ENCODE results near the gene TADA1.

TADA1 gene

DNA sequence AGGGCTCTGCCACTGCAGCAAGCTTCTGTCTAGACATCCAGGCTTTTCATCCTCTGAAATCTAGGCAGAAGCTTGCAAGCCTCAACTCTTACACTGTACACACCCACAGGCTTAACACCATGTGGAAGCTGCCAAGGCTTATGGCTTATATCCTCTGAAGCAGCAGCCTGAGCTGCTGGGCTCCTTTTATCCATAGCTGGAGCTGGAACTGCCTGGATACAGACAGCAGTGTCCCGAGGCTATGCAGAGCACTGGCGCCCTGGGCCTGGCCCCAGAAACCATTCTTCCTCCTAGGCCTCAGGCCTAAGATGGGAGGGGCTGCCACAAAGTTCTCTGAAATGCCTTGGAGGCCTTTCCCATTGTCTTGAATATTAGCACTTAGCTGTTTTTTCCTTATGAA, 56.1 kb downstream of the TADA1 start:
- Histone ChIP-seq H3K27me3 (ENCODE audit: insufficient read depth, low read length, poor library complexity) (peaks cover 4% of the 10 kb centered on the region), H3K27ac (ENCODE audit: low read length) (no peak overlapping the region), H4K20me1 (ENCODE audit: insufficient read depth, low read length) (no peaks in the 10 kb centered on the region), H3K4me1 (ENCODE audit: insufficient read depth, low read length) (no peaks in the 10 kb centered on the region), H2AFZ (ENCODE audit: low read depth, low read length) (no peak overlapping the region), H3K9me3 (ENCODE audit: insufficient read depth, low read length, severe bottlenecking) (peaks cover 12% of the 10 kb centered on the region), H3K9ac (ENCODE audit: low read depth, low read length) (no peak overlapping the region), H3K4me3 (ENCODE audit: low read depth in 1 of 2, low read length in 2 of 2) (no peak overlapping the region), H3K4me2 (ENCODE audit: insufficient read depth, low read length) (no peak overlapping the region), H3K36me3 (ENCODE audit: insufficient read depth, low read length) (no peaks in the 10 kb centered on the region), H3K79me2 (ENCODE audit: insufficient read depth, low read length) (no peaks in the 10 kb centered on the region)
- no peak for DNase-seq
- ATAC-seq (ENCODE audit: insufficient read depth, low read depth): no peak
- TF ChIP-seq EZH2 (IDR thresholded peaks at IDR 0.05; ENCODE audit: borderline replicate concordance, low read depth, low read length, severe bottlenecking): no peak
- TF ChIP-seq, protein P1, sequence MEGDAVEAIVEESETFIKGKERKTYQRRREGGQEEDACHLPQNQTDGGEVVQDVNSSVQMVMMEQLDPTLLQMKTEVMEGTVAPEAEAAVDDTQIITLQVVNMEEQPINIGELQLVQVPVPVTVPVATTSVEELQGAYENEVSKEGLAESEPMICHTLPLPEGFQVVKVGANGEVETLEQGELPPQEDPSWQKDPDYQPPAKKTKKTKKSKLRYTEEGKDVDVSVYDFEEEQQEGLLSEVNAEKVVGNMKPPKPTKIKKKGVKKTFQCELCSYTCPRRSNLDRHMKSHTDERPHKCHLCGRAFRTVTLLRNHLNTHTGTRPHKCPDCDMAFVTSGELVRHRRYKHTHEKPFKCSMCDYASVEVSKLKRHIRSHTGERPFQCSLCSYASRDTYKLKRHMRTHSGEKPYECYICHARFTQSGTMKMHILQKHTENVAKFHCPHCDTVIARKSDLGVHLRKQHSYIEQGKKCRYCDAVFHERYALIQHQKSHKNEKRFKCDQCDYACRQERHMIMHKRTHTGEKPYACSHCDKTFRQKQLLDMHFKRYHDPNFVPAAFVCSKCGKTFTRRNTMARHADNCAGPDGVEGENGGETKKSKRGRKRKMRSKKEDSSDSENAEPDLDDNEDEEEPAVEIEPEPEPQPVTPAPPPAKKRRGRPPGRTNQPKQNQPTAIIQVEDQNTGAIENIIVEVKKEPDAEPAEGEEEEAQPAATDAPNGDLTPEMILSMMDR (IDR thresholded peaks at IDR 0.05; ENCODE audit: borderline replicate concordance, extremely low read depth, low read length, poor library complexity, severe bottlenecking): no peak

DNA sequence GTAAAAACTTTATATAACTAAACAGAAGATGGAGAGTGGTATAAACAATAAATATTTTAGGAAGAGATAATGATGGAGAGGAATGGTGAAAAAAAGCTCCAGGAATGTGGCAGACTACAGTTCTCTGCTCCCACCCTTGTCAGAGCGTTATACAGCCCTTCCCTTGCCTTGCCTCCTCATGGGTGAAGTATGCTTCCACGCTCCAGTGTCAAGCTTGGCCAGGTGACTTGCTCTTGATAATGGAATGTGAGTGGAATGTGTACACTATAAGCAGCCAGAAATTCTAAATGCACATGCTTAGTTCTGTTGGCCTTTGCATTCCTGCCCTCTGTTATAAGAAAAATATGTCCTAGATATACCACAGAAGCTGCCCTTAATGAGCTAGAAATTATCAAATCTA, 61.5 kb downstream of the TADA1 start:
- Histone ChIP-seq H3K27ac (ENCODE audit: low read length) (no peak overlapping the region), H4K20me1 (ENCODE audit: insufficient read depth, low read length) (no peaks in the 10 kb centered on the region), H2AFZ (ENCODE audit: low read depth, low read length) (no peak overlapping the region), H3K27me3 (ENCODE audit: insufficient read depth, low read length, poor library complexity) (peaks cover 19% of the 10 kb centered on the region), H3K4me1 (ENCODE audit: insufficient read depth, low read length) (no peaks in the 10 kb centered on the region), H3K4me3 (ENCODE audit: low read depth in 1 of 2, low read length in 2 of 2) (no peak overlapping the region), H3K79me2 (ENCODE audit: insufficient read depth, low read length) (no peaks in the 10 kb centered on the region), H3K9ac (ENCODE audit: low read depth, low read length) (no peak overlapping the region), H3K4me2 (ENCODE audit: insufficient read depth, low read length) (no peak overlapping the region), H3K36me3 (ENCODE audit: insufficient read depth, low read length) (no peaks in the 10 kb centered on the region), H3K9me3 (ENCODE audit: insufficient read depth, low read length, severe bottlenecking) (peaks cover 12% of the 10 kb centered on the region)
- DNase-seq (no peak), ATAC-seq (ENCODE audit: insufficient read depth, low read depth) (no peak)
- TF ChIP-seq, protein P1 (IDR thresholded peaks at IDR 0.05; ENCODE audit: borderline replicate concordance, extremely low read depth, low read length, poor library complexity, severe bottlenecking): no peak
- TF ChIP-seq EZH2 (IDR thresholded peaks at IDR 0.05; ENCODE audit: borderline replicate concordance, low read depth, low read length, severe bottlenecking): no peak

DNA sequence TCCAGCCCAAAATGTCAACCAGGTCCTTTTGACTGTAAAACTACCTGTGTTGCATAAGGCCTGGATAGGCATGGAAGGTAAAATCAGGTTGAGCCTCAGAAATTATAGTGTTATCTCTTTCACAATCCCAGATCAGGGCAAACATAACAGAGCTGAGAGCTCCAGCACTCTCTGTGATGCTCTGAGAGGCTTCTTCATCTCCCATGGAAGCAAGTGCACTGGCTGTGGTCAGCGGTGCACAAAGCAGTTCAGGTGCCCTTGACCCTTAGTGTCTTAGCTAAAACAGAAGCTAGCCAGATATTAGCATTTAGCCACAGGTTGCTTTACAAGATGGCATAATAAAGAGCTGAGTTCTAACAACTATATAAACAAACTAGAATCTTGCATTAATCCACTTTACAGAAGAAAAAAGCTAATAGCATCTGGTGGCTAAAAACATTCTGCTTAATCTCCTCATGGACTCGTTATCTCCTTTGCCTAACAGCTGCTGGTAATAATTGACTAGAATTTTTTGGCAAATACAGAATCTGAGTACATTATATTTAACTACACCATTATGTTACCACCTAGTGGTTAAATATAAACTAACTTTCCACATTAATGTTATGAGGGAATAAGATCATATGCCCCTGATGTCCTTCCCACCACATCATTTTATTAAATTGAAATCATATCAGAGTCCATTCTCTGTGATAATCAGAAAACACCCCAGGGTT, 62.4 kb downstream of the TADA1 start:
- TF ChIP-seq, protein P1 (IDR thresholded peaks at IDR 0.05; ENCODE audit: borderline replicate concordance, extremely low read depth, low read length, poor library complexity, severe bottlenecking): peak; percentile 9
- no peak for TF ChIP-seq EZH2 (IDR thresholded peaks at IDR 0.05; ENCODE audit: borderline replicate concordance, low read depth, low read length, severe bottlenecking)
- H3K4me2 ChIP-seq (ENCODE audit: insufficient read depth, low read length): no peak overlapping the region
- H3K36me3 ChIP-seq (ENCODE audit: insufficient read depth, low read length): no peaks in the 10 kb centered on the region
- H3K79me2 ChIP-seq (ENCODE audit: insufficient read depth, low read length): no peaks in the 10 kb centered on the region
- no peak overlapping the region for H3K9ac ChIP-seq (ENCODE audit: low read depth, low read length)
- H3K9me3 ChIP-seq (ENCODE audit: insufficient read depth, low read length, severe bottlenecking): peaks cover 12% of the 10 kb centered on the region
- H3K27ac ChIP-seq (ENCODE audit: low read length): no peak overlapping the region
- DNase-seq (no peak), ATAC-seq (ENCODE audit: insufficient read depth, low read depth) (no peak)
- H3K4me1 ChIP-seq (ENCODE audit: insufficient read depth, low read length): no peaks in the 10 kb centered on the region
- peaks cover 19% of the 10 kb centered on the region for H3K27me3 ChIP-seq (ENCODE audit: insufficient read depth, low read length, poor library complexity)
- H2AFZ ChIP-seq (ENCODE audit: low read depth, low read length): no peak overlapping the region
- H3K4me3 ChIP-seq (ENCODE audit: low read depth in 1 of 2, low read length in 2 of 2): no peak overlapping the region
- no peaks in the 10 kb centered on the region for H4K20me1 ChIP-seq (ENCODE audit: insufficient read depth, low read length)
